Stimulated activated CD4-positive, alpha-beta T cell treated with anti-CD3 and anti-CD28 coated beads, Interleukin-2, amount 100 ng/mL, for 4 hours (primary cell): Measurements from ENCODE around the gene MEGF11.

ENCODE experiments used
- DNase-seq: peaks from one replicate; pipeline ENCODE4 v3.0.0-alpha.2; 2020; ENCODE audit warnings: low read depth

Gene MEGF11

DNA sequence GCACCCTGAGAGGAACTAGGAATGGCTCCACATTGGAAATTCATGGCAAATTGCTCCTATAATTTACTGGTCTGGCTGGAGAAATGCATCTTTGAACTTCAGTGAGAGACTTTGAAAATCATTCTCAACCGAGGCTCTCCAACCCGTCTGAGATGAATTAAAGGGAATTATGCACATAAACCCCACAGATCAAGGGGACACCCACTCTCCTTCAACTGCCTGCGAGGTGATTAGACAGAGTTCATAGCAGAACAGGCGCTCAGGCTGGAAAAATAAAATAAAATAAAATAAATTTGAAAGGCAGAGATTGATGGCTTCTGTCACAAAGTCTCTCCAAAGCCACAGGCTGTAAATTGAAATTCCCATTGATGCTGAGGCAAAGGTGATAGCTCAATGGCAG lies 37.7 kb downstream of the MEGF11 start:
- no peak for DNase-seq

DNA sequence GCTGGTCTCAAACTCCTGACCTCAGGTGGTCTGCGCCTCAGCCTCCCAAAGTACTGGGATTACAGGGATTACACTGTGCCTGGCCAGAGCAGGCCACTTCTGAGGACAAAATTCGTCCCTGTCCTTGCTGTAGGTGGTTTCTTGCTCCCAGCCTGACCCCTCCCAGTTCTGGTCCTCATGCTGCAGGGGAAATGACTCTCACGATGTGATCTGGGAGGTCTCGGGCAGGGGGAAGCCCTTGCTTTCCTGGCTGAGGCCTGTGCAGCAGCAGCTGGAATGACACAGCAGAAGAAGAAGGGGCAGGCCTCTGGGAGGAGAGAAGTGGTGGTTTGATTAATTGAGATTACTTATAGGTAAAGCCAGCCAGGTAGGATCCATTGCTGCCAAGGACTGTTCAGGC lies 39.3 kb downstream of the MEGF11 start:
- no peak for DNase-seq

DNA sequence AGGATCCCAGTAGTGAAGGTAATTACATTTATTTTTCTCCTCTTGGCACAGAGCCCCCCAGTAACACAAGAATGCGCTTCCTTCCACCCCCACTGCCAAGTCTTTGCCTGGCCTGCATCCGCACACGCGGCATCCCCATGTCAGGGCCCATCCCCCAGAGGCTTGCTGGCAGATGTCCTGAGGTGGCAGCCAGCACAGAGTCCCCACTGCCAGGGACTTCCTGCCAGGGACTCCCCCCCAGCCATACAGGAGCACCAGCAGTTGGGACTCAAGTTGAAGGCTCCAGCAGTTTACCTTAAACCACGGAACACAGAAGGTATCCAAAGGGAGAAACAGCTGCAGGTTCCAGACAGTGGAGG lies 41.0 kb downstream of the MEGF11 start:
- no peak for DNase-seq

- no peak for DNase-seq
Observed at GRCh38 chr15:66211670-66212562, 41.6 kb downstream of the MEGF11 start.

DNA sequence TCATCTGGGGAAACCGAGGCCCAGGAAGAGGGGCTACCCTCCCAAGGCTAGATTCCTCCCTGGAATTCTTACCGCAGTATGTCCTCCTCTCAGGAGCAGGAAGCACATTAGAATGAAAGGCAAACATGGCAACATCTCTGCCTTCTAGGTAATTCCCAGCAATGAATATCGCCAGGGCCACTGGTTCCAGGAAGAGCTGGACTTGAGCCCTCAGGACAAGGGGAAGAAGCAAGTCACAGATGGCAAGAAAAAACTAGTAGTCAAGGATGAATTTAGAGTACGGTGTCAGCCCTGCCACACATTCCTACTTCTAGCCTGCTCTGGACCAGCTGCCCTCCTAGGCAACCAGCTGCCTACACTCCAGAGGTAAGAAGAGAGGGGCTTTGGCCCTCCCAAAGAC lies 42.9 kb downstream of the MEGF11 start:
- no peak for DNase-seq

- no peak for DNase-seq
Observed at GRCh38 chr15:66198757-66199156, 54.8 kb downstream of the MEGF11 start.

- DNase-seq: no peak
Observed at GRCh38 chr15:66196602-66197001, 56.9 kb downstream of the MEGF11 start.

- DNase-seq: no peak
Observed at GRCh38 chr15:66195621-66196230, 57.8 kb downstream of the MEGF11 start.

- DNase-seq: no peak
Observed at GRCh38 chr15:66193066-66193465, 60.5 kb downstream of the MEGF11 start.

DNA sequence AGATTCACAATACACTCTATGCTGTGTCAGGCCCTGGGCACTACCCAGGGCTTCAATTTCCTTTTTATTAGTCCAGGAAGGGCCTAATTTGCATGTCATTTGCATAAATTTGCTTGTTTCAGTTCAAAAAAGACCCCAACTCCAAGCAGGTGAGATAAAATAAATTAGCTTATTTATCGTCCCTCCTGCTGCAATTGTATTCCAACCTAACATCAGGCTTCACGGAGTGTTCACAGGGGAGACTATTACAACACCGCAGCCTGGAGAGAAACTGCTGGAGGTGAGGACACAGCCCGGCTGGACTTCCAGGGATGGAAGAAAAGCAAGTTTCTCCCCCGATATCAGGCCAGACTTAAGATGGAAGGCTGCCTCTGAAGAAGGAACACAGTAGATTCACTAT lies 62.8 kb downstream of the MEGF11 start:
- DNase-seq: no peak

- no peak for DNase-seq
Observed at GRCh38 chr15:66189291-66189690, 64.3 kb downstream of the MEGF11 start.

DNA sequence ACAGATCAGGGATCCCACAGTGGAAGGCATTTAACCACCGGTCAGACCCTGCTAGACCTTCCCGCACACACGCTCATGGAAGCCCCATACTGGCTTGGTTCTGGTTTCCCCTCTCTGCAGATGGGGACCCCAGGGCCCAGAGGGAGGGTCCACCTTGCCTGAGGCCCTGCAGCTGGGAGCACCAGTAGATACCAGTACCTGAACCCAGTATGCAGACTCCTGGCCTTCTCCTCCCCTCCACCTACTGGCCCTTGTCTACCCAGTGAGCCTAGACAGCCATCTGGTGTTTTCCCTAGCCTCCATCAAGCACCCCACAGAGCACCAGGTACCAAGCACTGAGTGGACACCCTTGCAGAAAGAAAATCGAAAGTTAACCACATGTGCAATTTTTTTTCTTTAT lies 65.1 kb downstream of the MEGF11 start:
- no peak for DNase-seq

DNA sequence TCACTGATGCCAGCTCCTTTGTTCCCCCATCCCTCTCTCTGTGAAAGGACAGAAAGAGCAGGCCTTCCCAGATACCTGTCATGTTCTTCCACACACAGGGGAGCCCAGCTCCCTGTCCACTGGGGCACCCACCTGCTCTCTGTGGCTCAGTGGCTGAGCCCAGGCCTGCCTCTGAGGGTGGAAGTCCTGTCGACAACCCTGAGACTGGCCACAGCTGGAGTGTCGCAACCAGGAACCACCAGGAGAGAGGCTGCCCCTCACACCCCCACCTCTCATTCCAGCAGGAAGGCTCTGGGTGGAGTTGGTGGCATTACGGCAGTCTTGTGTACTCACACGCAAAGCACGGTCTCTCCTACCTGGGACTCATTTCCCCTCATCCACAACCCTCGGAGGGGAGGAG lies 66.3 kb downstream of the MEGF11 start:
- DNase-seq: no peak

DNA sequence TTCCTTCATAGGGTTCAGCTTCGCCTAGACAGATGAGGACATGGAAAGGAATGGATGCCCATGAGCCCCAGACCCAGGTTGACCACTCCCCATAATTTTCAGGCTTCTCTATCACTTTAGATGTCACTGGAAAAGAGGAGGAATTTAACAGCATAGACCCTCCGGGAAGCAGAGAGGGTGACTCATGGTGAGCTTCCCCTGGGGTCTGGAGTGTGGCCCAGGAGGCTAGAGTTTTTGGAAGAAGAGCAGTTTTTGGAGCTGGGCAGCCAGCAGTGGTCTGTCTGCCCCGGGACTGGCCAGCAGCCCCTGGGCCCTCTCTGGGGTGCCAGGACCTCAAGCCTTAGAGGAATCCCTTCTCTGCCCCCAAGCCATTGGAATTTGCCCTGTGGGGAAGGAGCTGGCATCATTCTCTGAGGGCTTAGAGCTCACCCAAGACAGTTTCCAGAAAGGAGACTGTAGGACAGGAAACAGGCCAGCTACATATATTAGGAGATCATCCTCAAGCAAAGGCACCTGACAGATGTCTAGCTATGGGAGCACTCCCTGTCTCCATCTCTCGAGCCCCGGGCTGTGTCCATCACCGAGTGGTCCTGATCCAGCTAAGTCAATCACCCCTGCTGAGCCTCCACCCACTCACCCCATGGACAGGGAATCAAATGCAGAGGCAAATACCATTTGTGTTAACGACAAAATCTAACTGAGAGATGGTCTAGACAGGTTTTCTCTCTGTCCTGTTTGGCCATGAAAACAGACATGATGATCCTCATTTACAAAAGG lies 67.3 kb downstream of the MEGF11 start:
- DNase-seq: no peak

- DNase-seq: no peak
Observed at GRCh38 chr15:66184936-66185790, 68.4 kb downstream of the MEGF11 start.

DNA sequence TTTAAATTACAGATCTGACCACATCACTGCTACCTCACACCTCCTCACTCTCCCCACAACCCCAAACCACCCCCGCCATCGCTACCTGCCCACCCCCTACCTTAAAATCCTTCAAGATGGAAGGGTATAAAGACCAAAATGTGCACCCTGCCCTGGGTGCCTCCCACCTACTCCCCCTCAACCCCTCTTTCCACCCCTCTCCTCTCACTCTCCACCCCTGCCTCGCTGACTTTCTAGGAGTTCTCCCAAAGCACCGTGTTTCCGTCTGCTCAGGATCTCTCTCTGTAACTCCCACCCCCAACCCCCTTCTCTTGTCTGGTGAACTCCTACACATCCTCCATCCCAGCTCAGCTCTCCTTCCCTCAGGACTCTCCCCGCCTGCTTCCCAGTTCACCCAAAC lies 69.1 kb downstream of the MEGF11 start:
- DNase-seq: no peak

- no peak for DNase-seq
Observed at GRCh38 chr15:66180531-66181097, 72.9 kb downstream of the MEGF11 start.

GRCh38 chr15:66178531-66178910 lies 75.0 kb downstream of the MEGF11 start:
- no peak for DNase-seq

- no peak for DNase-seq
Observed at GRCh38 chr15:66172324-66172980, 81.1 kb downstream of the MEGF11 start.

DNA sequence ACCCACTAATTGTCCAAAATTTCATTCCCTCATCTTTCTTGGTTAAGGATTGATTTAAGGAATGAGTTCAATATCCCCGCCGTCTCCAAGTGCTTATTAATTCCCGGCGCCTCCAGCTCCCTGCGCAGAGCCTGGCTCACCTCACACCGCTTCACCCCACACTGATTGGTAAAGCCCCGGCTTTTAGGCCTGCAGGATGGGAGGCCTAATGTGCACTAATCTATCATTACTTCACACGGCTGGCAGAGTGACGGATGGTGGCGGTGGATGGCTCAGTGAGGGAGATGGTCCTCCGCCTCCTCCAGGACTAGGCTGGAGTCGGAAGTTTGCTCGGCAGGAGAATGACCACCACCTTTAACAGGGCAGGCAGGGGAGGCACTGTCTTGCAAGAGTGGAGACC lies 81.7 kb downstream of the MEGF11 start:
- no peak for DNase-seq

DNA sequence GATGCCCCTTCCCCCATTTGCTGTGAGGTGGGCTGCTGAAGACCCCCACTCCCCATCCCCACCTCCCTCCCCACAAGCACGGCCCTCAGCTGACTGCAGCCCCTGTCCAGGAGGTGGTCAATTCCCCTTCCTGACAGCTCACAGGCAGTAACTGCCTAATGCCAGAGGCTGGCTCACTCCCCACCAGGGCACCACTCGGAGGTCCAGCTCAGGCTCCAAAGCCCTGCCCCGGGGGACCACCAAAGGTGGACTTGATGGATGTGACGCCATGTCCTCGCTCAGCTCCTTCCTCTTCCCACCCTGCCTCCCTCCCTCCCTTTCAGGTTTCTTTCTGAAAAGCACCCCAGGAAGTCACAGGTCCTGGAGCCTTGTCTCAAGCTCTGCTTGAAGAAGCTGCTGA lies 82.8 kb downstream of the MEGF11 start:
- no peak for DNase-seq
